Stimulated activated effector memory CD8-positive, alpha-beta T cell treated with anti-CD3 and anti-CD28 coated beads, Interleukin-12 subunit alpha, Interleukin-12 subunit beta, amount 100 ng/mL, for 72 hours (primary cell): ENCODE data around the gene CTNNA3.

Source experiments
- ATAC-seq: fragments of 150-1000 bp; cut with Tn5 transposase; 2 replicates; pipeline ENCODE4 v1.10.0; 2021
- DNase-seq, 2 donors: peaks; one replicate each; pipeline ENCODE4 v3.0.0; 2021 to 2022; ENCODE audit warnings: low spot score in 2 of 2
- H3K27ac Mint-ChIP-seq: one replicate; pipeline ENCODE4 v1.8.0; 2022; ENCODE audit warnings: mild to moderate bottlenecking, mixed read lengths
- H3K36me3 Mint-ChIP-seq: one replicate; pipeline ENCODE4 v1.8.0; 2022; ENCODE audit warnings: mild to moderate bottlenecking, mixed read lengths
- H3K4me1 Mint-ChIP-seq: one replicate; pipeline ENCODE4 v1.8.0; 2022; ENCODE audit warnings: mixed read lengths
- H3K4me3 Mint-ChIP-seq: one replicate; pipeline ENCODE4 v1.8.0; 2022; ENCODE audit warnings: mild to moderate bottlenecking, mixed read lengths
- H3K9me3 Mint-ChIP-seq: one replicate; pipeline ENCODE4 v1.8.0; 2022; ENCODE audit warnings: mixed read lengths

The CTNNA3 gene

DNA sequence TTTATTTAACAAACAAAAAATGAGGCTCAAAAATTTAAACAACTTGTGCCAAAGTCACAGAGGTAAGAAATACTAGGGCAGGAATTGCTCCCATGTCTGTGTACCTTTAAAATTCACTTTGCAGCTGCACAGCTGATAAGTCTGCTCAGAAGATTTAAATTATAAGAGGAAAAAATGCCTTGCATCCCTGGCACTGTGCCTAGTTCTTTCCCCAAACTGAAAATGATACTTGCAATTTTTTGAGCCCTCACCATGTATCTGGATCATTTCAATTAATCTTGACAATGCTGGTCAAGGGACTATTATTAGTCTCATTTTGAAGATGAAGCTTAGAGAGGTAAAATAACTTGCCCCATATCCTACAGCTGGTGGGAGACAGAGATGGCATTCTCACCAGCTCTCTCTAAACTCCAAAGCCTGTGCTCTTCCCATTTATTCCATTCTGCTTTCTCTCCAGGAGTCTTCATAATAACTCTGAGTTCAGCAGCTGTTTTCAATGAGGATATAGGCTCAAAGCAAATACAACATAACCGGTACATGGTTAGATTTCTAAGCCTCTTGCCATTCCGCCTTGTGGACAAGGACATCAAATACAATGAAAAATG, 1120.6 kb downstream of the CTNNA3 start:
- ATAC-seq (no peak), DNase-seq (no peak)
- Mint-ChIP-seq H3K9me3 (peaks cover 4% of the 10 kb centered on the region), H3K27ac (no peak overlapping the region), H3K4me1 (no peaks in the 10 kb centered on the region), H3K36me3 (no peaks in the 10 kb centered on the region), H3K4me3 (no peak overlapping the region)

DNA sequence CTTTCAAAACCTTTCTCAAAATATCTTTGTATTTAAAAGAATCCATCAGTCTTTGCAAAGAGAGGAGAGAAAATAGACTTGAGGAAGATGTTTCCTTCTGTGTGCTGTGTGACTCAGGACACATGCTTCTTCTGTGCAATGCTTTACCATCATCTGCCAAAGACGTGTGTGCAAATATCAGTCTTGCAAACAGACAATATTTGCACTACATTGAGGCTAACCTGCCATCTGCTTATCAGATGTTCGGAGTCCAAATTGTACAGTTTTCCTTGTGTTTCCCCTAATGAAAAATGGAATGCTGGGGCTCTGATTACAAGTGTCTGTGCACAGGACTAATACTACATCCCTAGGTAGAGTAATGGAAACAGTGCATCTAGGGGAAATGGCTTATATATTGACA, 1123.3 kb downstream of the CTNNA3 start:
- no peaks in the 10 kb centered on the region for H3K36me3 Mint-ChIP-seq
- peaks cover 5% of the 10 kb centered on the region for H3K9me3 Mint-ChIP-seq
- H3K27ac Mint-ChIP-seq = no peak overlapping the region
- no peak for ATAC-seq
- no peak overlapping the region for H3K4me3 Mint-ChIP-seq
- no peaks in the 10 kb centered on the region for H3K4me1 Mint-ChIP-seq
- no peak for DNase-seq

DNA sequence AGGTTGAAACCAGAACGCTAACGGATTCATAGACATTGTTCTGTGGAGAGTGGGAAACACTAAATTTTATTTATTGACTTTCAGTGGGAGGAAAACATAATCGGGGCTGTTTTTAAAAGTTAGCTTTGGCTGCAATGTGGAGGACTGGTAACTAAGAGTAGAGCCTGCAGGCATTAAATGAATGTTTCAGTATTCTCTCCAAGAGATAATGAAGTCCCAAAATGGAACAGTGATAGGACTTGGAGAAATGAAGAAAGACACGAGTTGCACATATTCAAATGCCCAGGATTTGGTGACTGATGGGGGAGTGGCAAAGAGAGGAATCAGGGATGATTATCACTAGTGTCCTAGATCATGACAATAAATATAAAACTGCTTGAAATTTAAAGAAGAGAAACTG, 1130.0 kb downstream of the CTNNA3 start:
- Mint-ChIP-seq H3K4me3 (no peak overlapping the region), H3K9me3 (peaks cover 23% of the 10 kb centered on the region), H3K36me3 (no peaks in the 10 kb centered on the region), H3K27ac (no peak overlapping the region), H3K4me1 (no peaks in the 10 kb centered on the region)
- DNase-seq (no peak), ATAC-seq (no peak)

DNA sequence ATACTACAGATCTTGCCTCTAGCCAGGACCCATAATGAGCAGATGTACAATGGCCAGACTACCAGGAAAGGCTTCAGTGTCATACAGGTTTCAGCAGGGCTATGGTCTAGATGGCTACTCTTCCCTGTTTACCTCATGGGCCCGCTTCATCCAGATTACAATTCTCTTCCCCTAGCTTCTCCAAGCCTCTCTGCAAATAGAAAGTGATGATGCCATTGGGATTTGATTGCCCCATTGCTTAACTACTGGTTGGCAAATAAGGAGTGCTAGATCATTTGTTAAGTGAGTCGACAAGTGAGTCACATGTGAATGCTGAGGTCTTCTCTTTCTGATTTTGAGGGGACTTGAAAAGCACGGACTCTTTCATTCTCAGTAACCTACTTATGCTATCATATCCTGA, 1131.7 kb downstream of the CTNNA3 start:
- DNase-seq (no peak), ATAC-seq (no peak)
- Mint-ChIP-seq H3K4me3 (no peak overlapping the region), H3K36me3 (no peaks in the 10 kb centered on the region), H3K4me1 (no peaks in the 10 kb centered on the region), H3K9me3 (peaks cover 28% of the 10 kb centered on the region), H3K27ac (no peak overlapping the region)

DNA sequence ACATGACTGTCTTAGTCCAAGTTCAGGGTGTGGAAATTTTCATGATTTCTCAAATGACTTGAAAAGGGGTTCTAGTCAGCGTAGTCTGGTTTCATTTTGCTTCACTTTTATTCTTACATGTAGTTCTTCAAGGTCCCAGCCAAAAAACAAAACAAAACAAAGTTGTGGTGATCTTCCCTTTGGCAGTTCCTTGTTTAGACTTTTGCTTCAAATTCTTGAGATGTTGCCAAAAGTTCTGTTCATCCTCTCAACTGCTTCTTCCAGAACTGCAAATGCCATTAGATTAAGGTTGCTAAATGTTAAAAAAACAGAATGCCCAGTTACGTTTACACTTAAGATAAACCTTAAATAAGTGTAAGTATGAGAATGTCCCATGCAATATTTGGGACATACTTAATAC, 1140.9 kb downstream of the CTNNA3 start:
- Mint-ChIP-seq H3K4me3 (no peak overlapping the region), H3K4me1 (no peaks in the 10 kb centered on the region), H3K9me3 (peaks cover 18% of the 10 kb centered on the region), H3K36me3 (no peaks in the 10 kb centered on the region), H3K27ac (no peak overlapping the region)
- no peak for ATAC-seq
- DNase-seq = no peak

DNA sequence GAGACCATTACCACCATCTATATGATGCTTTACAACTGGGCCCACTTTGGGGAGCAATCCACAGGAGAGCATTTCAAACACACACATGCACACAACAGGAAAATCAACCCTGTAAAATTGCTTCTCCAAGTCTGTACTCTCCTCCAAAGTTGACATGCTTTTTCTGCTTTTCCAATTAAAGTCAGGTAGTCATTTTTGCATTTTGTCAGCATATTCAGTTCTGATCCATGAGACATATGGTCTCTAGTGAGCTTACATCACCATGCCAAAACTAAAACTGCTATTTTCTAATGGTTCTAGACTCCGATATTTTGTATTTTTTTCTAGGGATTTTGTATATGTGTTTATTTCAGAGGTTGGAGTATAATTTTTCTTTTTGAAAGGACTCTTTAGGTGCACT, 1143.7 kb downstream of the CTNNA3 start:
- no peaks in the 10 kb centered on the region for H3K36me3 Mint-ChIP-seq
- ATAC-seq (no peak), DNase-seq (no peak)
- no peak overlapping the region for H3K4me3 Mint-ChIP-seq
- H3K4me1 Mint-ChIP-seq = no peaks in the 10 kb centered on the region
- H3K9me3 Mint-ChIP-seq = peaks cover 14% of the 10 kb centered on the region
- no peak overlapping the region for H3K27ac Mint-ChIP-seq

DNA sequence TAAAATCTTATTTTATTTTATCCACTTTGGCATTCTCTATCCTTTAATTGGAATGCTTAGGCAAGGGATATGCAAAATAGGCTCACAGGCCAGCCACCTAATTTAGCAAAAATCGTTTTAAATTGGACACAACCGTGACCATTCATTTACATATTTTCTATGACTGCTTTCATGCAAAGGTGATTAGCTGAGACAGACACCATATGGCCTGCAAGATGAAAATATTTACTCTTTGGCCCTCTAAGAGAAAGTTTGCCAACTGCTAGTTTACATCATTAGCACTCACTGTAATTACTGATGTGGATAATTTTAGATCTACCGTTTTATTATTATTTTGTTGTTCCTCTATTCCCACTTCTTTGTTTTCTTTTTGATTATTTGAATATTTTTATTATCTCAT, 1145.6 kb downstream of the CTNNA3 start:
- no peak overlapping the region for H3K4me3 Mint-ChIP-seq
- peaks cover 17% of the 10 kb centered on the region for H3K9me3 Mint-ChIP-seq
- DNase-seq (no peak), ATAC-seq (no peak)
- H3K4me1 Mint-ChIP-seq = no peaks in the 10 kb centered on the region
- no peaks in the 10 kb centered on the region for H3K36me3 Mint-ChIP-seq
- H3K27ac Mint-ChIP-seq = no peak overlapping the region

DNA sequence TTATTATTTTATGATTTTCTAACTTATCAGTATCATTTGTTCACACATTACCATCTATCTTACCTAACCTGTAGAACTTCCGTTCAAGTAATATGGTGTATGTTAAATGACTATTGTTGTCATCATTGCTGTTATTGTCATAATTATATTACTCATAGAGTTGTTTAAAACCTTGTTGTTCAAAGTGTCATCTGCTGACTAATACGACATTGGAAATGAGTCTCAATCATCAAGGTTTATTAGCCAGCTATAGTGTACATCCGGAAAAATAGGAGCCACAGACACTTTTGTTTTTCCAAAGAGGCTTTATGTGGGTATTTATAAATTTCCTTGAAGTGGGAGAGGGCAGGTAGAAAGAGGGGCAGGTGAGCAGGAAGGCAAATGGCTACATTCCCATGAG, 1157.1 kb downstream of the CTNNA3 start:
- H3K27ac Mint-ChIP-seq = no peak overlapping the region
- peaks cover 15% of the 10 kb centered on the region for H3K9me3 Mint-ChIP-seq
- no peaks in the 10 kb centered on the region for H3K4me1 Mint-ChIP-seq
- H3K4me3 Mint-ChIP-seq = no peak overlapping the region
- ATAC-seq = no peak
- no peaks in the 10 kb centered on the region for H3K36me3 Mint-ChIP-seq
- no peak for DNase-seq

DNA sequence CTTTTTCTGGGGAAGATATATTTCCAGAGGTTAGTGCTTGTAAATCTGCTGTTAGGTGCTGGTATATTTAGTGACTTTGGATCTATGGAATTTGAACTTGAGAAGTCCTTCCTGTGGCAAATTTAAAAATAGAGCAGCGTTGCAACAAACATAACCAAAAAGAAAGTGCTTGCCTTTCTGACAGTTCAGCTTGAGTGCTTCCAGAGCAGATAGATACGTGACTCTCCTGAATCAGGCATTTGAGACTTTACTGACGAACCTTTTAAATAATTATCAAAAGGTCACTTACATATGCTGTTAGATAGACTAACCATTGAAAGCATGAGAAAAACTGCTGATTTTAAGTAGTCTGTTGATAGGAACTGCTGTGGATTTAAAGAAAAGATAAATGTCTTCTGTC, 1157.6 kb downstream of the CTNNA3 start:
- DNase-seq (no peak), ATAC-seq (no peak)
- Mint-ChIP-seq H3K36me3 (no peaks in the 10 kb centered on the region), H3K9me3 (peaks cover 15% of the 10 kb centered on the region), H3K4me1 (no peaks in the 10 kb centered on the region), H3K27ac (no peak overlapping the region), H3K4me3 (no peak overlapping the region)

DNA sequence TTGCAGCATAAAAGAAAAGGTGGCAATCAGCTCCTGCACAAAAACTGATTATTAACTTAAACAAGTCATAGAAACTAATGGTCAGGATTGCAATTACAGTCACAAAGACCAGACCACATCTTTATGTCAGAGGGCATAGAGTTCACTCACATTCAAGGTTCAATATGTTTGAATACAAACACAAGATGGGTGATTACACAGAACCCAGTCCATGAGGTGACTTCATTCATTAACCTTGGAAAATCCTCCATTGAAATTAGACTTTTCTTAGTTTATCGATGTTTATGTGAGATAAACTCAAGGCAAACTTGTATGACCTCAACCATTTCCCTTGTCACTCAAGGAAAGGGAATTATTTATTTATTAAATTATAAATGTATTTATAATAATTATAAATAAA, 1158.8 kb downstream of the CTNNA3 start:
- H3K36me3 Mint-ChIP-seq = no peaks in the 10 kb centered on the region
- no peaks in the 10 kb centered on the region for H3K4me1 Mint-ChIP-seq
- DNase-seq (no peak), ATAC-seq (no peak)
- no peak overlapping the region for H3K4me3 Mint-ChIP-seq
- H3K9me3 Mint-ChIP-seq = peaks cover 15% of the 10 kb centered on the region
- H3K27ac Mint-ChIP-seq = no peak overlapping the region

DNA sequence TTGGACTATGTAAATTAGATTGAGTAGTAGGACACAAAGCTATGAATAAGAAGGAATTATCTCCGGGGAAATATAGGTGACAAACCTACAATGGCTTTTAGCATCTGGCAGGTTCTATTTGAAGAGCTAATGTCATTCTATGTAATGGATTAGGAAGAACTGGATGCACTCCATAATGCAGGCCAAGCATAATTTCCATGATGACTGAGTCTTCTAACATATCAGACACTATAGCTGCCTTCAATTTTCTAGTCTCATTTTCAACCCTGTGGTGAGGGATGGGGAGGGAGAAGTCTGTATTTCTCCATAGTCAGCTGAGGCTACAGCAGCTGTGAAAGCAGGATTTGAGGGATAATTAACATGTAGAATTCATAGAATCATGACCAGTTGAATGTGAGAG, 1160.6 kb downstream of the CTNNA3 start:
- H3K4me1 Mint-ChIP-seq = no peaks in the 10 kb centered on the region
- no peak overlapping the region for H3K4me3 Mint-ChIP-seq
- DNase-seq (no peak), ATAC-seq (no peak)
- H3K36me3 Mint-ChIP-seq = no peaks in the 10 kb centered on the region
- H3K9me3 Mint-ChIP-seq = peaks cover 11% of the 10 kb centered on the region
- H3K27ac Mint-ChIP-seq = no peak overlapping the region

DNA sequence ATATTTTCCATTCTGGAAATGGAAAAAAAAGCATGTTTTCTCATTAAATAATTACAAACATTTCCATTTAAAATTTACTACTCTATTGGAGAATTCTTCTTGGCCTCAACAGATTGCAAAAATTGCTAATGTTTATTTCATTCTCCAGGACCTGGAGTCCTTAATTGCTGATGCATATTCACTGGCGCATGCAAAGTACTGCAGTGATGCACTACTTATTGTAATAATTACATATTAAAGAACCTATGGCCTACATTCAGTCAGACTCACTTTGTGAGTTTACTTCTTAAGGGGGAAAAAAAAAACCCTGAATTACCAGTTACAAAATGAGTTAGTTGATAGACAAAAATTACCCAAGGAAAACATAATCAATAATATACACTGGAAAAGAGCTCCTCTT, 1161.1 kb downstream of the CTNNA3 start:
- Mint-ChIP-seq H3K4me1 (no peaks in the 10 kb centered on the region), H3K4me3 (no peak overlapping the region), H3K27ac (no peak overlapping the region), H3K9me3 (peaks cover 11% of the 10 kb centered on the region), H3K36me3 (no peaks in the 10 kb centered on the region)
- ATAC-seq = no peak
- DNase-seq = no peak

DNA sequence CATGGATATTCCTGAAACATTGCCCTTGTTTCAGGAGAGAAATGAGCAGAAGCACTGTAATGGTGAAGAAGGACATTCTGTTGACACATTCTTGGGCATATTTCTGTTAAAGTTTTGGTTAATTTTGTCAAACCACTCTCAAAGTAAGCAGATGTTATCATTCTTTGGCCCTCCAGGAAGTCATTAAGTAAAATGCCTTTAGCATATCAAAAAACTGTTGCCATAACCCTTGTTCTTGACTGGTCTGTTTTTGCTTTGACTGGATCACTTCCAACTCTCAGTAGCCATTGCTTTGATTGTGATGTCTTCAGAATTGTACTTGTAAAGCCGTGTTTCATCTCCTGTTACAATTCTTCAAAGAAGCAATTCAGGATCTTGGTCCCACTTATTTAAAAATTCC, 1174.5 kb downstream of the CTNNA3 start:
- H3K4me3 Mint-ChIP-seq = no peak overlapping the region
- no peaks in the 10 kb centered on the region for H3K4me1 Mint-ChIP-seq
- H3K27ac Mint-ChIP-seq = no peak overlapping the region
- H3K9me3 Mint-ChIP-seq = peaks cover 10% of the 10 kb centered on the region
- ATAC-seq (no peak), DNase-seq (no peak)
- H3K36me3 Mint-ChIP-seq = no peaks in the 10 kb centered on the region

DNA sequence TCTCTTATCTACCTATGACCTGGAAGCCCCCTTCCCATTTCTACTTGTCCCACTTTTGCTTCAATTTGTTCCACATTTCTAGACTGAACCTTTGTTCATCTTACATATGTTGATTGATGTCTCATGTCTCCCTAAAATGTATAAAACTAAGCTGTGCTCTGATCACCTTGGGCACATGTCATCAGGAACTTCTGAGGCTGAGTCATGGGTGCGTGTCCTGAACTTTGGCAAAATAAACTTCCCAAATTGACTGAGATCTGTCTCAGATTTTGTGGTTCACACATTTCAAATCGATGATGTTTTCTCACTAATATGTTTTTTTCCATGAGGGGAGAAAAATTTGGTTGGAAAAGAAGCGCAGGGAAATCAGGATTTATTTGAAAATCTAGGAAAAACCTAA, 1176.4 kb downstream of the CTNNA3 start:
- ATAC-seq (no peak), DNase-seq (no peak)
- H3K9me3 Mint-ChIP-seq = peaks cover 3% of the 10 kb centered on the region
- no peaks in the 10 kb centered on the region for H3K4me1 Mint-ChIP-seq
- no peak overlapping the region for H3K4me3 Mint-ChIP-seq
- H3K27ac Mint-ChIP-seq = no peak overlapping the region
- H3K36me3 Mint-ChIP-seq = no peaks in the 10 kb centered on the region

DNA sequence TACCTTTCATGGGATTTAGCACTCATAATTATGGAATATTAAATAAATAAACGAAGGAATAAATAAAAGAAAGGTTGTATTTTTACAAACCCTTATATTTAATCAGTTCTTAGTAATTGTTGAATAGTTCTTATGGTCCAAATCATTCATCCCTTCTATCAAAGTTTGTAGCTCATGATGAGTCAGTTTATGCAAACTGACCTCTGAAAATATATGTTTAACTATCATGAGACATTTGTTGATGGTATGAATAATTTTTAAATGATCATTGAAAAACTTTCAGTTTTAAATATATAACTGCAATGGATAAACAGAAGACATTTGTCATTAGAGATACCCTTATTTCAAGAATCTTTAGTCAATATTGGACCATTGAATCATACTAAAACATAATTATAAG, 1181.3 kb downstream of the CTNNA3 start:
- H3K9me3 Mint-ChIP-seq = peaks cover 4% of the 10 kb centered on the region
- no peak overlapping the region for H3K4me3 Mint-ChIP-seq

DNA sequence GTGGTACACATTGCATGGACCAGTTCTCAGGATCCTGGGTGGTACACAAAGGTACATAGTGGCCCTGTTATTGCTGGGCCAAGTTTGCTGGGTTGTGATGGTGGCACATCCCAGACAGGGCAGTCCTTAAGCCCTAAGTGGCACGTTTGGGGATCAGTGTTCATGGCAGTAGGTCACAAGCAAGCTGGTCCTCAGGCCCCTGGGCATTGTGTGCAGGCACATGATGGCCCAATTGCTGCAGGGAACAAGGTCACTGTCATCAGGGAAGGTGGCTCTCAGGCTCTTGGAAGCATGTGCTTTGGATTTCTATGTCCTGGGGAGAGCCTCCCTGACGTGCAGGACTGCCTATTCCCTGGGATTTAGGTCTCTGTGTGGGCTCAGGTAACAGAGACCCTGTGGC, 1182.5 kb downstream of the CTNNA3 start:
- Mint-ChIP-seq H3K36me3 (no peaks in the 10 kb centered on the region), H3K4me1 (no peaks in the 10 kb centered on the region), H3K27ac (no peak overlapping the region), H3K9me3 (peaks cover 9% of the 10 kb centered on the region), H3K4me3 (no peak overlapping the region)
- DNase-seq = no peak
- no peak for ATAC-seq

More for the DNA sequence above, 1181.3 kb downstream of the CTNNA3 start:
- DNase-seq (no peak), ATAC-seq (no peak)
- Mint-ChIP-seq H3K27ac (no peak overlapping the region), H3K36me3 (no peaks in the 10 kb centered on the region), H3K4me1 (no peaks in the 10 kb centered on the region)
